OCI-LY3 (cell line): ENCODE data around the gene ANKH.

Experiments used
- EZH2phosphoT487 ChIP-seq: fragments of 200-600 bp; shearing (Covaris generic); IDR thresholded peaks from 2 replicates; pipeline ENCODE4 v1.6.1; 2018; ENCODE audit warnings: antibody characterized with exemption, mixed run types, low read depth
- TF ChIP-seq, protein P1 (sequence below): fragments of 200-600, 300-600 bp; sonication (generic); IDR thresholded peaks from 2 replicates; pipeline ENCODE4 v1.5.1; 2014; ENCODE audit warnings: antibody characterized with exemption, low read length, low read depth

DNA sequence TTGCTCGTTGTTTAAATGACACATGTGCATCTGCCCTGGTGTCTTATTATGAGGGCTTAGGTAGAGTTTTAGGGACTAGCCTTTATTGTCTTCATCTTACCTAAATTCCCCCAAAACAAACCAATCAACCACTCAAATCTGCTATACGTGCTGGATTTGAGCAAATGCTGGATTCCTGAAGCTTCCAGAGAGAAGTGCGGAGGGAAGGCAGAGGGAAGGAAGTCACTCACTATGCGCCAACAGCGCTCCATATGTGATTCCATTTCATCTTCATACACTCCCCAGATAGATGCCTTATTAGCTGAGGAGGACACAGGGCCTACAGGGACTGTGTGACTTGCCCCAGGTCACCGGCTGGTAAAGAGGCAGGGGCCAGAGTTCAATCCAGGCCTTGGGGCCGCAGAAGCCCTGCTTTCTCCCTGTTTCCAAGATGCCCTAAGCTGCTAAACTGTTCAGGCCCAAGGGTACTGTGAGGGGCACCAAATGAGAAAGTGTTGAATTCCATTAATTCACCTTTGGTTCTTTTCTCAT lies 143.6 kb downstream of the ANKH start:
- TF ChIP-seq, protein P1, sequence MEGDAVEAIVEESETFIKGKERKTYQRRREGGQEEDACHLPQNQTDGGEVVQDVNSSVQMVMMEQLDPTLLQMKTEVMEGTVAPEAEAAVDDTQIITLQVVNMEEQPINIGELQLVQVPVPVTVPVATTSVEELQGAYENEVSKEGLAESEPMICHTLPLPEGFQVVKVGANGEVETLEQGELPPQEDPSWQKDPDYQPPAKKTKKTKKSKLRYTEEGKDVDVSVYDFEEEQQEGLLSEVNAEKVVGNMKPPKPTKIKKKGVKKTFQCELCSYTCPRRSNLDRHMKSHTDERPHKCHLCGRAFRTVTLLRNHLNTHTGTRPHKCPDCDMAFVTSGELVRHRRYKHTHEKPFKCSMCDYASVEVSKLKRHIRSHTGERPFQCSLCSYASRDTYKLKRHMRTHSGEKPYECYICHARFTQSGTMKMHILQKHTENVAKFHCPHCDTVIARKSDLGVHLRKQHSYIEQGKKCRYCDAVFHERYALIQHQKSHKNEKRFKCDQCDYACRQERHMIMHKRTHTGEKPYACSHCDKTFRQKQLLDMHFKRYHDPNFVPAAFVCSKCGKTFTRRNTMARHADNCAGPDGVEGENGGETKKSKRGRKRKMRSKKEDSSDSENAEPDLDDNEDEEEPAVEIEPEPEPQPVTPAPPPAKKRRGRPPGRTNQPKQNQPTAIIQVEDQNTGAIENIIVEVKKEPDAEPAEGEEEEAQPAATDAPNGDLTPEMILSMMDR, result no peak
- TF ChIP-seq EZH2phosphoT487, result no peak
